OCI-LY1 (cell line): Measurements from ENCODE around the gene SMIM13.

Experiments
- CTCF ChIP-seq: fragments of 200-600 bp; sonication (generic), shearing (Covaris generic); IDR thresholded peaks from 2 replicates; pipeline ENCODE4 v1.5.1; 2017; ENCODE audit warnings: mild to moderate bottlenecking, antibody characterized with exemption, low read length, moderate library complexity, mixed read lengths
- EZH2 ChIP-seq: fragments of 200-600 bp; sonication (generic), shearing (Covaris generic); IDR thresholded peaks from 2 replicates; pipeline ENCODE4 v1.8.0; 2017; ENCODE audit warnings: borderline replicate concordance, mixed run types, mild to moderate bottlenecking, antibody characterized with exemption, low read length, moderate library complexity, mixed read lengths

GRCh38 chr6:11161031-11161956, 67.7 kb downstream of the SMIM13 start:
- TF ChIP-seq CTCF (no peak), EZH2 (no peak)
